ENCODE measurements around the gene PLAGL2. TPM values are rescaled to one million over a fixed set of nuclear protein-coding genes. Genes with fewer than 3 reads are reported as not detected.
"Not testable (repeated sequence)": the region's sequence is repeated elsewhere in the genome, so short reads cannot be mapped to it uniquely, and the experiment has no call there.

The PLAGL2 gene
- total RNA-seq, 1 experiment from 2014 or later = 44.4 TPM

GRCh38 chr20:32193996-32194395, 13.5 kb downstream of the PLAGL2 start:
- Mint-ChIP-seq H3K27me3 (ENCODE audit: low read depth) (no peaks in the 10 kb centered on the region), H3K4me3 (no peak overlapping the region), H3K4me1 (peaks cover 13 to 16% of the 10 kb centered on the region in 2 experiments), H3K27ac (no peak overlapping the region), H3K36me3 (ENCODE audit: insufficient read depth in 1 of 3, low read depth in 3 of 3) (peaks cover 29 to 64% (median 46%) of the 10 kb centered on the region in 3 experiments), H3K9me3 (no peaks in the 10 kb centered on the region; a peak in 1 of 5 replicates)
- H2AFZ ChIP-seq (ENCODE audit: low read length) = no peak overlapping the region
- no peak overlapping the region for H2BK15ac ChIP-seq (ENCODE audit: low read depth, low read length)
- peaks cover 14% of the 10 kb centered on the region for H3K23me2 ChIP-seq (ENCODE audit: insufficient read length, low read depth, low read length, poor library complexity, severe bottlenecking)
- TF ChIP-seq CTCF (conservative IDR thresholded peaks at IDR 0.05) = no peak
- H2BK5ac ChIP-seq (ENCODE audit: insufficient read length, low read length) = no peak overlapping the region
- H3K4ac ChIP-seq (ENCODE audit: low read depth, low read length) = no peak overlapping the region
- no peak overlapping the region for H3K18ac ChIP-seq (ENCODE audit: insufficient read length, low read depth, low read length)
- H2BK12ac ChIP-seq (ENCODE audit: insufficient read length, low read depth, low read length) = no peak overlapping the region
- no peak overlapping the region for H2AK5ac ChIP-seq (ENCODE audit: insufficient read length, low read length)
- no peak overlapping the region for H4K5ac ChIP-seq (ENCODE audit: insufficient read length, low read depth, low read length)
- H3K27me3 ChIP-seq (ENCODE audit: insufficient read depth, low read length) = no peaks in the 10 kb centered on the region
- no peak overlapping the region for H2BK120ac ChIP-seq (ENCODE audit: low read depth, low read length, poor library complexity, severe bottlenecking)
- no peak overlapping the region for H3K56ac ChIP-seq (ENCODE audit: insufficient read length, low read depth, low read length)
- no peak overlapping the region for H3K9ac ChIP-seq (ENCODE audit: extremely low read depth, insufficient read length, low read length)
- no peak overlapping the region for H3T11ph ChIP-seq (ENCODE audit: low read length)
- no peaks in the 10 kb centered on the region for H3K9me3 ChIP-seq (ENCODE audit: control insufficient read depth, low read depth, low read length)
- H3K14ac ChIP-seq (ENCODE audit: insufficient read depth, low read length) = no peak overlapping the region
- H4K91ac ChIP-seq (ENCODE audit: insufficient read length, low read depth, low read length) = no peak overlapping the region
- H4K20me1 ChIP-seq (ENCODE audit: control insufficient read depth, insufficient read depth, insufficient read length) = no peaks in the 10 kb centered on the region
- H3K4me2 ChIP-seq (ENCODE audit: insufficient read depth, insufficient read length, low read length) = no peak overlapping the region
- no peak for DNase-seq
- H3K27ac ChIP-seq (ENCODE audit: insufficient read length, low read depth, low read length) = no peak overlapping the region
- no peak overlapping the region for H2BK20ac ChIP-seq (ENCODE audit: low read depth, low read length, poor library complexity, severe bottlenecking)
- H4K8ac ChIP-seq (replicated peaks; ENCODE audit: insufficient read length, low read depth, low read length) = no peak overlapping the region
- WGBS (ENCODE audit: extremely low coverage, insufficient read length, low lambda C conversion rate) = no CpG with 5 or more reads among the region's 6 CpGs
- no peaks in the 10 kb centered on the region for H3K79me1 ChIP-seq (ENCODE audit: insufficient read depth, low read depth, low read length, poor library complexity, severe bottlenecking)
- no peaks in the 10 kb centered on the region for H3K79me2 ChIP-seq (ENCODE audit: insufficient read depth, low read length)
- H3K4me1 ChIP-seq (ENCODE audit: insufficient read depth, low read length) = no peaks in the 10 kb centered on the region
- H3K23ac ChIP-seq (ENCODE audit: insufficient read length, low read depth, low read length) = no peak overlapping the region

- H3K9ac ChIP-seq (ENCODE audit: extremely low read depth, insufficient read length, low read length); H3K79me1 ChIP-seq (ENCODE audit: insufficient read depth, low read depth, low read length, poor library complexity, severe bottlenecking); H3K14ac ChIP-seq (ENCODE audit: insufficient read depth, low read length); H3K9me3 Mint-ChIP-seq; H3T11ph ChIP-seq (ENCODE audit: low read length); DNase-seq; H3K18ac ChIP-seq (ENCODE audit: insufficient read length, low read depth, low read length); H4K5ac ChIP-seq (ENCODE audit: insufficient read length, low read depth, low read length); H3K79me2 ChIP-seq (ENCODE audit: insufficient read depth, low read length); H2AK5ac ChIP-seq (ENCODE audit: insufficient read length, low read length); H4K91ac ChIP-seq (ENCODE audit: insufficient read length, low read depth, low read length); H3K23ac ChIP-seq (ENCODE audit: insufficient read length, low read depth, low read length); H3K4me1 ChIP-seq (ENCODE audit: insufficient read depth, low read length); H2AFZ ChIP-seq (ENCODE audit: low read length); H3K4me2 ChIP-seq (ENCODE audit: insufficient read depth, insufficient read length, low read length); H2BK12ac ChIP-seq (ENCODE audit: insufficient read length, low read depth, low read length); H3K9me3 ChIP-seq (ENCODE audit: control insufficient read depth, low read depth, low read length); H3K27ac ChIP-seq (ENCODE audit: insufficient read length, low read depth, low read length); H2BK120ac ChIP-seq (ENCODE audit: low read depth, low read length, poor library complexity, severe bottlenecking); H2BK15ac ChIP-seq (ENCODE audit: low read depth, low read length); H3K4me3 Mint-ChIP-seq; H3K56ac ChIP-seq (ENCODE audit: insufficient read length, low read depth, low read length); H2BK20ac ChIP-seq (ENCODE audit: low read depth, low read length, poor library complexity, severe bottlenecking); H2BK5ac ChIP-seq (ENCODE audit: insufficient read length, low read length); H3K27ac Mint-ChIP-seq; H3K27me3 ChIP-seq (ENCODE audit: insufficient read depth, low read length); H3K4ac ChIP-seq (ENCODE audit: low read depth, low read length); H4K8ac ChIP-seq (replicated peaks; ENCODE audit: insufficient read length, low read depth, low read length); H3K27me3 Mint-ChIP-seq (ENCODE audit: low read depth); H4K20me1 ChIP-seq (ENCODE audit: control insufficient read depth, insufficient read depth, insufficient read length): not testable (repeated sequence)
- Mint-ChIP-seq H3K4me1 (peaks cover 16 to 19% of the 10 kb centered on the region in 2 experiments), H3K36me3 (ENCODE audit: insufficient read depth in 1 of 3, low read depth in 3 of 3) (peaks cover 26 to 60% (median 46%) of the 10 kb centered on the region in 3 experiments)
- no CpG with 5 or more reads among the region's 5 CpGs for WGBS (ENCODE audit: extremely low coverage, insufficient read length, low lambda C conversion rate)
- H3K23me2 ChIP-seq (ENCODE audit: insufficient read length, low read depth, low read length, poor library complexity, severe bottlenecking) = peaks cover 14% of the 10 kb centered on the region
These were observed 14.2 kb downstream of the PLAGL2 start for GRCh38 chr20:32193336-32193735.

All from H9 (cell line).